Activated T-cell treated with anti-CD3 and anti-CD28 coated beads for 4 hours (primary cell): ENCODE measurements around the gene KCNK13.
"Not testable (repeated sequence)": the region's sequence is repeated elsewhere in the genome, so short reads cannot be mapped to it uniquely, and the experiment has no call there.

ENCODE experiments used
- DNase-seq: peaks from one replicate; pipeline ENCODE4 v3.0.0-alpha.2; 2020

KCNK13 gene

GRCh38 chr14:90062127-90062794, 467 bp downstream of the KCNK13 start:
- DNase-seq, result no peak

GRCh38 chr14:90062822-90063539, 1.2 kb downstream of the KCNK13 start:
- DNase-seq, result no peak

- no peak for DNase-seq
Observed at GRCh38 chr14:90072350-90072749, 10.6 kb downstream of the KCNK13 start.

GRCh38 chr14:90079576-90079975, 17.8 kb downstream of the KCNK13 start:
- DNase-seq, result no peak

- DNase-seq, result no peak
Observed at GRCh38 chr14:90087433-90087832, 25.6 kb downstream of the KCNK13 start.

GRCh38 chr14:90088176-90088575, 26.4 kb downstream of the KCNK13 start:
- no peak for DNase-seq

- DNase-seq, result not testable (repeated sequence)
Observed at GRCh38 chr14:90089486-90089885, 27.7 kb downstream of the KCNK13 start.

GRCh38 chr14:90091393-90091792, 29.6 kb downstream of the KCNK13 start:
- DNase-seq, result no peak

GRCh38 chr14:90093942-90094595, 32.3 kb downstream of the KCNK13 start:
- no peak for DNase-seq

GRCh38 chr14:90095096-90095495, 33.3 kb downstream of the KCNK13 start:
- no peak for DNase-seq

- no peak for DNase-seq
Observed at GRCh38 chr14:90096566-90096965, 34.8 kb downstream of the KCNK13 start.

GRCh38 chr14:90103808-90104207, 42.0 kb downstream of the KCNK13 start:
- DNase-seq, result no peak

GRCh38 chr14:90105756-90106155, 44.0 kb downstream of the KCNK13 start:
- DNase-seq, result no peak

- no peak for DNase-seq
Observed at GRCh38 chr14:90107789-90108188, 46.0 kb downstream of the KCNK13 start.

GRCh38 chr14:90109858-90110257, 48.1 kb downstream of the KCNK13 start:
- DNase-seq, result no peak

- no peak for DNase-seq
Observed at GRCh38 chr14:90111895-90112534, 50.2 kb downstream of the KCNK13 start.

GRCh38 chr14:90114554-90114953, 52.8 kb downstream of the KCNK13 start:
- no peak for DNase-seq

- DNase-seq, result no peak
Observed at GRCh38 chr14:90115780-90116179, 54.0 kb downstream of the KCNK13 start.

GRCh38 chr14:90116444-90116843, 54.6 kb downstream of the KCNK13 start:
- DNase-seq, result no peak

GRCh38 chr14:90118027-90118426, 56.2 kb downstream of the KCNK13 start:
- no peak for DNase-seq

- no peak for DNase-seq
Observed at GRCh38 chr14:90126260-90126659, 64.5 kb downstream of the KCNK13 start.

GRCh38 chr14:90132821-90133570, 71.2 kb downstream of the KCNK13 start:
- DNase-seq, result no peak

- no peak for DNase-seq
Observed at GRCh38 chr14:90136904-90137303, 75.1 kb downstream of the KCNK13 start.
